Measurements from ENCODE around the gene IFT43. TPM values are rescaled to one million over a fixed set of nuclear protein-coding genes. Genes with fewer than 3 reads are reported as not detected.

IFT43 gene
- polyA plus RNA-seq, 4 donors: 28.5 to 101 (median 55.5) TPM

GRCh38 chr14:76117789-76118484 lies 132.4 kb downstream of the IFT43 start:
- DNase-seq: no peak
- H3K9me3 ChIP-seq (ENCODE audit: control insufficient read depth in 2 of 2, insufficient read depth in 1 of 2, low read depth in 1 of 2, low read length in 1 of 2): no peaks in the 10 kb centered on the region
- 52 to 67% (median 62%) methylated on average over 16 of the region's 16 CpGs for WGBS, 3 donors
- no peak for FAIRE-seq
- H3K27me3 ChIP-seq (ENCODE audit: control insufficient read depth in 3 of 3, insufficient read depth in 3 of 3, low read length in 3 of 3): peaks cover 0 to 2% (median 0%) of the 10 kb centered on the region in 3 donors
- no peak overlapping the region for H3K27ac ChIP-seq (ENCODE audit: low read depth in 1 of 3, low read length in 2 of 3)
- H3K4me1 ChIP-seq (ENCODE audit: control insufficient read depth in 3 of 3, insufficient read depth in 2 of 3, low read depth in 1 of 3, low read length in 2 of 3): no peaks in the 10 kb centered on the region
- H3K36me3 ChIP-seq (ENCODE audit: control insufficient read depth in 3 of 3, insufficient read depth in 2 of 3, low read depth in 1 of 3, low read length in 3 of 3): no peaks in the 10 kb centered on the region
- no peak overlapping the region for H3K4me3 ChIP-seq (ENCODE audit: low read depth in 1 of 3, low read length in 3 of 3)

DNA sequence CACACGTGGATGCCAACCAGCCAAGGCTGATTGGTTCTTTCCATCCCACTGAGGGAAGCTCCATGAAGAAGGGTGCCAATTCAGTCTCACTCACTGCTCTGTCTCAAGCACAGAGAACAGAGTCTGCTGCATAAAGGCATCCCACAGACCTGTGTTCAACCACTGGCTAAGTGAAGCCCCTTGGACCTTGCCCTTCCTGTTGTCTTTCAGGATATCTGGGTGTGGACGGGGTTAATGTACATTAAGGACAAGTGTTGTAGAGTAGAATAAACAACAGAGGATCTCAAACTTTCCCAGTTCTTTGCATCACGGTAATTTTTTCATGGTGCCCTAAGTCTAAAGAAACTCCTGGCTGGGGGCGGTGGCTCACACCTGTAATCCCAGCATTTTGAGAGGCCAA lies 133.0 kb downstream of the IFT43 start:
- no peak overlapping the region for H3K27ac ChIP-seq (ENCODE audit: low read depth in 1 of 3, low read length in 2 of 3)
- 44 to 64% (median 58%) methylated on average over 4 of the region's 4 CpGs for WGBS, 3 donors
- H3K4me1 ChIP-seq (ENCODE audit: control insufficient read depth in 3 of 3, insufficient read depth in 2 of 3, low read depth in 1 of 3, low read length in 2 of 3): no peaks in the 10 kb centered on the region
- FAIRE-seq (no peak), DNase-seq (no peak)
- no peaks in the 10 kb centered on the region for H3K36me3 ChIP-seq (ENCODE audit: control insufficient read depth in 3 of 3, insufficient read depth in 2 of 3, low read depth in 1 of 3, low read length in 3 of 3)
- H3K9me3 ChIP-seq (ENCODE audit: control insufficient read depth in 2 of 2, insufficient read depth in 1 of 2, low read depth in 1 of 2, low read length in 1 of 2): no peaks in the 10 kb centered on the region
- H3K4me3 ChIP-seq (ENCODE audit: low read depth in 1 of 3, low read length in 3 of 3): no peak overlapping the region
- H3K27me3 ChIP-seq (ENCODE audit: control insufficient read depth in 3 of 3, insufficient read depth in 3 of 3, low read length in 3 of 3): no peaks in the 10 kb centered on the region

GRCh38 chr14:76121089-76121748 lies 135.7 kb downstream of the IFT43 start:
- Histone ChIP-seq H3K27ac (ENCODE audit: low read depth in 1 of 3, low read length in 2 of 3) (no peak overlapping the region), H3K27me3 (ENCODE audit: control insufficient read depth in 3 of 3, insufficient read depth in 3 of 3, low read length in 3 of 3) (no peaks in the 10 kb centered on the region), H3K4me1 (ENCODE audit: control insufficient read depth in 3 of 3, insufficient read depth in 2 of 3, low read depth in 1 of 3, low read length in 2 of 3) (no peaks in the 10 kb centered on the region), H3K36me3 (ENCODE audit: control insufficient read depth in 3 of 3, insufficient read depth in 2 of 3, low read depth in 1 of 3, low read length in 3 of 3) (no peaks in the 10 kb centered on the region), H3K9me3 (ENCODE audit: control insufficient read depth in 2 of 2, insufficient read depth in 1 of 2, low read depth in 1 of 2, low read length in 1 of 2) (no peaks in the 10 kb centered on the region), H3K4me3 (ENCODE audit: low read depth in 1 of 3, low read length in 3 of 3) (no peak overlapping the region)
- DNase-seq (no peak), FAIRE-seq (no peak)
- WGBS, 3 donors: 68 to 85% (median 72%) methylated on average over 4 of the region's 4 CpGs

DNA sequence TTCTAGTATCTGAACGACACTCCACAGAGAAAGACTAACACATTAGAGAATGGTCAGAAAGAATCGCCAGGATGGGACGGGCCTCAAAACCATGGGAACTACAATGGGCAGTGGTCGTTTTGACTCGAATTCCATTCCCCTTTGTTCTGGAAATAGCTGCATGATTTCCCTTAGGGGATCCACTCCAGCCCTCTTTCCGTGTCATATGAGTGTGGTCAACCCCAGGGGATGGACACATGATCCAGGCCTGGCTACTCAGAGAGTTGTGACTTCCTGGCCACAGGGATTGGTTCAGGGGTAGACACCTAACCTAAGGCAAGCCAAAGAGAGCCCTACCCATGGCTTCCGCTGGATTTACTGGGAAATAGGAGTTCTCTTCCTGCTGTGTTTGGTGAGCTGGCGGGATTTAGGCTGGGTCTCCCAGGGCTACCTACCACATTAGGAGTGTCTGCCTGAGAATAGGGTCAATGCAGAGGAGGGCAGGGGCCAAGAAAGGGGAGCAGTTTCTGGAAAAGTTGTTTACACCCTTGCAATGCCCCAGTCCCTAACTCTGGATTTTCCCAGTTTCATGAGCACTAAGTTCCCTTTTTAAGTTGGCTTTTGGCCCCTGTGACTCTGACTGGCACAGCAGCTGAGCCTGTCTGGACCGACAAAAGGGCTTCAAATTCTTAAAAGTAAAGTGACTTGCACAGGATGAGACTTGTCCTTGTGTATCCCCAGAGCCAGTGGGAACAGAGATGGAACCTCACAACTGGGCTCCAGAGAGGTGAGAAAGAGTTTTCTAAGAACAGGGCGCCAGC lies 138.1 kb downstream of the IFT43 start:
- DNase-seq (no peak), FAIRE-seq (no peak)
- Histone ChIP-seq H3K36me3 (ENCODE audit: control insufficient read depth in 3 of 3, insufficient read depth in 2 of 3, low read depth in 1 of 3, low read length in 3 of 3) (no peaks in the 10 kb centered on the region), H3K4me3 (ENCODE audit: low read depth in 1 of 3, low read length in 3 of 3) (no peak overlapping the region), H3K9me3 (ENCODE audit: control insufficient read depth in 2 of 2, insufficient read depth in 1 of 2, low read depth in 1 of 2, low read length in 1 of 2) (no peaks in the 10 kb centered on the region), H3K27me3 (ENCODE audit: control insufficient read depth in 3 of 3, insufficient read depth in 3 of 3, low read length in 3 of 3) (peaks cover 0 to 3% (median 0%) of the 10 kb centered on the region in 3 donors), H3K4me1 (ENCODE audit: control insufficient read depth in 3 of 3, insufficient read depth in 2 of 3, low read depth in 1 of 3, low read length in 2 of 3) (no peaks in the 10 kb centered on the region), H3K27ac (ENCODE audit: low read depth in 1 of 3, low read length in 2 of 3) (no peak overlapping the region)
- 73 to 76% (median 73%) methylated on average over 10 of the region's 10 CpGs for WGBS, 3 donors

GRCh38 chr14:76125511-76125910 lies 139.9 kb downstream of the IFT43 start:
- DNase-seq (no peak), FAIRE-seq (no peak)
- Histone ChIP-seq H3K4me3 (ENCODE audit: low read depth in 1 of 3, low read length in 3 of 3) (no peak overlapping the region), H3K9me3 (ENCODE audit: control insufficient read depth in 2 of 2, insufficient read depth in 1 of 2, low read depth in 1 of 2, low read length in 1 of 2) (no peaks in the 10 kb centered on the region), H3K4me1 (ENCODE audit: control insufficient read depth in 3 of 3, insufficient read depth in 2 of 3, low read depth in 1 of 3, low read length in 2 of 3) (no peaks in the 10 kb centered on the region), H3K27me3 (ENCODE audit: control insufficient read depth in 3 of 3, insufficient read depth in 3 of 3, low read length in 3 of 3) (peaks cover 0 to 3% (median 1%) of the 10 kb centered on the region in 3 donors), H3K36me3 (ENCODE audit: control insufficient read depth in 3 of 3, insufficient read depth in 2 of 3, low read depth in 1 of 3, low read length in 3 of 3) (no peaks in the 10 kb centered on the region), H3K27ac (ENCODE audit: low read depth in 1 of 3, low read length in 2 of 3) (no peak overlapping the region)
- WGBS, 3 donors: 69 to 73% (median 72%) methylated on average over 8 of the region's 8 CpGs

DNA sequence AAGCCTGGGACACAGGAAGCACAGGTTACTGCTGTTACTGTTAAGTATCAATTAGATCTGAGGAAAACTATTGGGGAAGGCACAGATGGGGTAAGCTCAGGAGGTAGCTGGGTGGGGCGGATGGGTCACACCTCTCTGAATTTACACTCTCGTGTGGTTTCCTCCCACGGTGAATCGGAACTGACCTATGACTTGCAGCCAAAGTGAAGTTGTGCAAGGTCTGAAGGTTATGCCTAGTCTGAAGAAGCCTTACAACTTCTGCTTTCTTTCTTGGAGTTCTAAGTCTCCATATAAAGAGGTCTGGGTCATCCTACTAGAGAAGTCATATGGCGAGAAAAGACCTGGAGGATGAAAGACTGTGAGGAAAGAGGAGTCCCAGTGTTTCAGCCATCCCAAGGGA lies 140.5 kb downstream of the IFT43 start:
- no peak for FAIRE-seq
- WGBS, 3 donors: 74 to 76% (median 75%) methylated on average over 5 of the region's 5 CpGs
- H3K36me3 ChIP-seq (ENCODE audit: control insufficient read depth in 3 of 3, insufficient read depth in 2 of 3, low read depth in 1 of 3, low read length in 3 of 3): no peaks in the 10 kb centered on the region
- H3K27me3 ChIP-seq (ENCODE audit: control insufficient read depth in 3 of 3, insufficient read depth in 3 of 3, low read length in 3 of 3): peaks cover 0 to 6% (median 5%) of the 10 kb centered on the region in 3 donors
- H3K4me1 ChIP-seq (ENCODE audit: control insufficient read depth in 3 of 3, insufficient read depth in 2 of 3, low read depth in 1 of 3, low read length in 2 of 3): no peaks in the 10 kb centered on the region
- no peak overlapping the region for H3K27ac ChIP-seq (ENCODE audit: low read depth in 1 of 3, low read length in 2 of 3)
- DNase-seq: no peak
- H3K4me3 ChIP-seq (ENCODE audit: low read depth in 1 of 3, low read length in 3 of 3): no peak overlapping the region
- no peaks in the 10 kb centered on the region for H3K9me3 ChIP-seq (ENCODE audit: control insufficient read depth in 2 of 2, insufficient read depth in 1 of 2, low read depth in 1 of 2, low read length in 1 of 2)

- FAIRE-seq: no peak
Measured at GRCh38 chr14:76129851-76130576, 144.5 kb downstream of the IFT43 start.

More at GRCh38 chr14:76129851-76130576, 144.5 kb downstream of the IFT43 start:
- Histone ChIP-seq H3K27ac (ENCODE audit: low read depth in 1 of 3, low read length in 2 of 3) (no peak overlapping the region), H3K36me3 (ENCODE audit: control insufficient read depth in 3 of 3, insufficient read depth in 2 of 3, low read depth in 1 of 3, low read length in 3 of 3) (no peaks in the 10 kb centered on the region), H3K27me3 (ENCODE audit: control insufficient read depth in 3 of 3, insufficient read depth in 3 of 3, low read length in 3 of 3) (peaks cover 2 to 28% (median 15%) of the 10 kb centered on the region in 3 donors), H3K4me1 (ENCODE audit: control insufficient read depth in 3 of 3, insufficient read depth in 2 of 3, low read depth in 1 of 3, low read length in 2 of 3) (no peaks in the 10 kb centered on the region), H3K4me3 (ENCODE audit: low read depth in 1 of 3, low read length in 3 of 3) (no peak overlapping the region), H3K9me3 (ENCODE audit: control insufficient read depth in 2 of 2, insufficient read depth in 1 of 2, low read depth in 1 of 2, low read length in 1 of 2) (no peaks in the 10 kb centered on the region)
- no peak for DNase-seq
- WGBS, 3 donors: 40 to 51% (median 45%) methylated on average over 3 of the region's 3 CpGs
